Stimulated activated CD4-positive, alpha-beta T cell treated with anti-CD3 and anti-CD28 coated beads, Interleukin-4, amount 100 ng/mL, for 24 hours (primary cell): ENCODE results near the gene ZNF532.
"Not testable (repeated sequence)": the region's sequence is repeated elsewhere in the genome, so short reads cannot be mapped to it uniquely, and the experiment has no call there.

Experiments
- DNase-seq: peaks from one replicate; pipeline ENCODE4 v3.0.0-alpha.2; 2020

ZNF532 gene

GRCh38 chr18:58864146-58865032 is at the start of gene ZNF532:
Gene ZNF532 (plus strand): TSS chr18:58864877. CDS start in a region left out here.
- DNase-seq: no peak

GRCh38 chr18:58819051-58819450 is 45.6 kb upstream of the ZNF532 start:
- no peak for DNase-seq

GRCh38 chr18:58820251-58820650 is 44.4 kb upstream of the ZNF532 start:
- DNase-seq: no peak

DNA sequence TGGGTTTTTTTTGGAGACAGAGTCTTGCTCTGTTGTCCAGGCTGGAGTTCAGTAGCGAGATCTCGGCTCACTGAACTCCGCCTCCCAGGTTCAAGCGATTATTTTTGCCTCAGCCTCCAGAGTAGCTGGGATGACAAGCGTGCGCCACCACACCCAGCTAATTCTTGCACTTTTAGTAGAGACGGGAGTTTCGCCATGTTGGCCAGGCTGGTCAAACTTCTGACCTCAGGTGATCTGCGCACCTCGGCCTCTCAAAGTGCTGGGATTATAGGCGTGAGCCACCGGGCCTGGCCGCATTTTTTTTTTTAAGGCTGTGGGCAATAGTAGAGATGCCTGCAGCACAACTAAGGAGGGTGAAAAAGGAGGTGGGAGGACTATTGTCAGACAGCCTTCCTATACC is 41.7 kb upstream of the ZNF532 start:
- DNase-seq: no peak

- no peak for DNase-seq
These were observed 41.3 kb upstream of the ZNF532 start for GRCh38 chr18:58823412-58823811.

GRCh38 chr18:58826926-58827325 is 37.8 kb upstream of the ZNF532 start:
- DNase-seq: not testable (repeated sequence)

DNA sequence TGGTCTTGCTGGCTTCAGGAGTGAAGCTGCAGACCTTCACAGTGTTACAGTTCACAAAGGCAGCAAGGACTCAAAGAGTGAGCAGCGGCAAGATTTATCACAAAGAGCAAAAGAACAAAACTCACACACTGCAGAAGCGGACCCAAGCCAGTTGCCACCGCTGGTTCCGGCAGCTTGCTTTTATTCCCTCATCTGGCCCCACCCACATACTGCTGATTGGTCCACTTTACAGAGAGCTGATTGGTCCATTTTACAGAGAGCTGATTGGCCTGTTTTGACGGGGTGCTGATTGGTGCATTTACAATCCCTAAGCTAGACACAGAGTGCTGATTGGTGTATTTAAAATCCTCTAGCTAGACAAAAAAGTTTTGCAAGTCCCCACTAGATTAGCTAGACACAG is 37.2 kb upstream of the ZNF532 start:
- no peak for DNase-seq

DNA sequence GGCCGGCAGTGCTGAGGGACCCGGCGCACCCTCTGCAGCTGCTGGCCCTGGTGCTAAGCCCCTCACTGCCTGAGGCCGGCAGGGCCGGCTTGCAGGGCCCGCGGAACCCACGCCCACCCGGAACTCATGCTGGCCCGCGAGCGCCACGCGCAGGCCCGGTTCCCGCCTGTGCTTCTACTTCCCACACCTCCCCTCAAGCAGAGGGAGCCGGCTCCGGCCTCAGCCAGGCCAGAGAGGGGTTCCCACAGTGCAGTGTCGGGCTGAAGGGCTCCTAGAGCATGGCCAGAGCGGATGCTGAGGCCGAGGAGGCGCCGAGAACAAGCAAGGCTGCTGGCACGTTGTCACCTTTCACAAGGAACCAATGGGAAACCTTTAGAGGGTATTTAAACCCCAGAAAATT is 36.8 kb upstream of the ZNF532 start:
- DNase-seq: no peak

DNA sequence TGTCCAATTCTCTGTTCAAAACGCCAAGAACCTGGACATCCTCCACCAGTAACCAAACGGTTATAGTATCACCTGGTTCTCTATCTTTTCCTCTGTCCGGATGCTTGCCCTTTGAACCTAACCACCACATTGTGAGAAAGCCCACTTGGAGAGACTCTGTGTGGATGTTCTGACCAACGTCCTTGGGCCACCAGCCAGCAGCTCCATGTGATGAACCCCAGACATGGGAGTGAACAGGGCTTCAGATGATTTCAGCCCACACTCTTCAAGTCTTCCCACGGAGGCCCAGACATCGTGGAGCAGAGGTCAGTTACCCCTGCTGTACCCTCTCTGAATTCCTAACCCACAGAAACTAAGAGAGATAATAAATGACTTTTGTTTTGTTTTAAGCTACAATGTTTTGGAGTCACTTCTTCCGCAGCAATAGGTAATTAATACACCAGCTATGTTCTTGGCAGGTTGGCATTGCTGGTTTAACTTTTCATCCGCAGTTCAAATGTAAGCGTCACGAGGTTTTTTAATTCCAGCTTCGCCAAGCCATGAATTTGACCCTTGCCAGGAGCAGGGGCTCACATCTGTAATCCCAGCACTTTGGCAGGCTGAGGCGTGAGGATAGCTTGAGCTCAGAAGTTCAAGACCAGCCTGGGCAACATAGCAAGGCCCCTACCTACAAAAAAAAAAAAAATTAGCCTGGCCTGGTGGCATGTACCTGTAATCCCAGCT is 36.1 kb upstream of the ZNF532 start:
- no peak for DNase-seq

GRCh38 chr18:58829263-58829662 is 35.4 kb upstream of the ZNF532 start:
- no peak for DNase-seq

DNA sequence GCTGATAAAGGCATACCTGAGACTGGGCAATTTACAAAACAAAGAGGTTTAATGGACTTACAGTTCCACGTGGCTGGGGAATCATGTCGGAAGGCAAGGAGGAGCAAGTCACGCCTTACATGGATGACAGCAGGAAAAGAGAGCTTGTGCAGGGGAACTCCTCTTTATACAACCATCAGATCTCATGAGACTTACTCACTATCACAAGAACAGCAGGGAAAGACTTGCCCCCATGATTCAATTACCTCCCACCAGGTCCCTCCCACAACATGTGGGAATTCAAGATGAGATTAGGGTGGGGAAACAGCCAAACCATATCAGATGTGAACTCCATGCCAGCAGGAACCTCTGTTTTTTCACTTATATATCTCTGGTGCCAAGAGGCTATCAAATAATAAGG is 34.8 kb upstream of the ZNF532 start:
- DNase-seq: not testable (repeated sequence)

DNA sequence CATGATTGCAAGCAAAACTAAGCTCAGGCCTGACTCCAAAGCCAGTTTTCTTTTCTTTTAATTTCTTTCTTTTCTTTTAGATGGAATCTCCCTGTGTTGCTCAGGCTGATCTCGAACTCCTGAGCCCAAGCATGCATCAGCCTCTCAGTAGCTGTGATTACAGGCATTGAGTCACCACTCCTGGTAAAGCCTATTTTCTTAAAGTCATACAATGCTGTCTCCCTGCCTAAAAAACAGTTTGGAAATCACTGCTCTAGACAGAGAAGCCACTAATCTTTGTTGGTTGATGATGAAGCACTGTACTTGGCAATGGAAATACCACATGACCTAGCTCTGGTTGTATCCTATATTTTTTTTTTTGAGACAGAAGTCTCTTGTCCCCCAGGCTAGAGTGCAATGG is 33.1 kb upstream of the ZNF532 start:
- no peak for DNase-seq

- DNase-seq: no peak
These were observed 26.4 kb upstream of the ZNF532 start for GRCh38 chr18:58838165-58838860.

DNA sequence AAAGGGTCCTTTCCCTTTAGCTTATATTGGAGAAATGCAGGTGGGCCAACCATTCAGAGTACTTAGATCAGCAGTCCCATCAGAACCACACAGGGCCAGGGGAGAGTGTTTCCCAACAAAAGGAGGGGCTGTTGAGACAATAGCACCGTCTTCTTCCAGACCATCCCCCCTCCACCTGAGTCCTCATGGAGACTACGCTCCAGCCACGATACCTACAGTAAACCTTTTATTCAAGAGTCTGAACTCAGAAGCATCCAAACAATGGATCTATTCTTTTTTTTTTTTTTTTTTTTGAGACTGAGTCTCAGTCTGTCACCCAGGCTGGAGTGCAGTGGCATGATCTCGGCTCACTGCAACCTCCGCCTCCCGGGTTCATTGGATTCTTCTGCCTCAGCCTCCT is 25.7 kb upstream of the ZNF532 start:
- no peak for DNase-seq

DNA sequence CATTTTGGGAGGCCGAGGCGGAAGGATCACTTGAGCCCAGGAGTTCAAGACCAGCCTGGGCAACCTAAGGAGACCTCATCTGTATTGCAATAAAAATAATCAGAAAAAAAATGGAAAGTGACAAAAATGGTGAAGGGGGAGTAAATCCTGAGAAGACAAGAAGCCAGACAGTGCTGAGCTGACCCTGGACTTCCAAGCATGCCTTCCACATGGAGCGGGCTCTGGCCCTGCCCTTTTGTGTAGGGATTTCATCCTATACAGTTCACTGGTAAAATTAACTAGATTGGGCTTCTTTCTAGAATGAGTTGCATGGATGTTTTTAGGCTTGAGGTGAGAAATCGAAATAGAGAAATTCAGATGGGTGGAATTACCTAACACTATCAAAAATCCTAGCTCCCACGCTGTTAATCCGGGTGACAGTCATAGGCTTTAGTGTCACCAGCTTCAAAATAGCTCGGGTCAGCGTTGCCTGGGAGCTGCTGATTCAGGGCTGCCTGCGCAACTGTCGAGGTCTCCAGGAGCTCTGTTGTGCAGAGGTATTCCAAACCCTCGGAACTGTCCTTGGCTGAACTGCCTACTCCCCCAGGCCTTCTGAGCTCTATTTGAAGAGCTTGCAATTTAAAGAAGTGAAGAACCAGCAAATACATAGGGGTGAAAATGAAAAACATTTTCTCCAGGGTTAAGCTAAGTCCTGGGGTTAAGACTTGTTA is 21.5 kb upstream of the ZNF532 start:
- DNase-seq: no peak

DNA sequence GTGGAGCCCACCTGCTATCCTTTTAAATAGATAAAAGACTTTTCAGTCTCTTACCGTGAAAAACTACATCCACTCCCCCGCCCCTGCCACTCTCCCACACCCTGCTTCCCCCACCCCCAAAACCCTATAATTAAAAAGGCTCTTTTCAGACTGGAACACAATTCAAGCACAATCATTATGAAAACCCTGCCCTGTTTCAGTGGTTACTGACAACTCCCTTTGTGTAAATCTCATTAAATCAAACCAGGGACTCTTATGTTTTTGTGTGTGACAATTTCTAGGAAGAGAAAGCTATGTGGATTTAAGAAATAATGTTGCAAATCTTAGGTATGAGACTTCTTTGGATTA is 21.0 kb upstream of the ZNF532 start:
- no peak for DNase-seq

GRCh38 chr18:58844871-58845270 is 19.8 kb upstream of the ZNF532 start:
- no peak for DNase-seq

GRCh38 chr18:58845928-58846724 is 18.6 kb upstream of the ZNF532 start:
- DNase-seq: no peak

- no peak for DNase-seq
These were observed 17.1 kb upstream of the ZNF532 start for GRCh38 chr18:58847383-58848071.

DNA sequence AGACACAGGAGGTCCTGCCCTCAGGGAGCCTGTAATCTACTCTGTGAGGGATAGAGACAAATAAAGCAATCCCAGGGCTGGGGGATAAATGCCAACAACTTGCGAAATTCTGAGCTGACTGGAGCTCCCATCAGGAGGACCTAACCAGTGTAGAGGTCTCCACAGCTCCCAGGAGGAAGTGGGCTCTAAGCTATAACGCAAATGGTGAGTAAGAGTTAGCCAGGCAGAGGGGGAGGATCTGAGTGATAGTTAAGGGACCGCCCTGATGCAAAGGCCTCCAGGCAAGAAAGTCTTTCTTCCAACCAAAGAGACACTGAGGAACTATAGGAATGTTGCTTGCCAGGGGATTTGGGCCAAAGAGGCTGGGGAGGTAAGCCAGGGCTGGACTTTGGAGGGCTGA is 16.0 kb upstream of the ZNF532 start:
- DNase-seq: no peak

DNA sequence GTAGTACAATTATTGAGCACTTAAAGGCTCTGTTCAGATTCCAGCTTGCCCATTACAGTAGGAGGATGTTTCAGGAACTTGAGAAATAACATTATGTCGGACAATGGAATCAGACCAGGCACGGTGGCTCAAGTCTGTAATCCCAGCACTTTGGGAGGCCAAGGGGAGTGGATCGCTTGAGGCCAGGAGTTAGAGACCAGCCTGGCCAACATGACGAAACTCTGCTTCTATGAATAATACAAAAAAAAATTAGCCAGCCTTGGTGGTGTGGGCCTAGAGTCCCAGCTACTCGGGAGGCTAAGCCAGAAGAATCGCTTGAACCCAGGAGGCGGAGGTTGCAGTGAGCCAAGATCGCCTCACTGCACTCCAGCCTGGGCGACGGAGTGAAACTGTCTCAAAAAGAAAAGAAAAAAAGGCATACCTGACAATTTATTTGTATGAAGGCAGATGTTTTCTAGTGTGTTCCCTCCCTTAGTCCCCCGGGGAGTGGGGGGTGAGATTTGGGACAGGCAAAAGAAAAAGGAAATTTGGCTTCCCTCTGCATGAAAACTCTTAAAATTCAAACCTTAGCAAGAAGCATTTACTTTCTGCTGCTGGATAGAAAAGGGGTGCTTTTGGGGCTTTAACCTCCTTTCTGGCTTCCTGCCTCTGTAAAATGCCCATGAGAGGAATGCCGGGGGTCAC is 13.7 kb upstream of the ZNF532 start:
- no peak for DNase-seq
